Tibial artery (tissue), 4 donors: Measurements from ENCODE around the gene GLIPR1L2.
A peak's percentile ranks its signal among the peaks of the same experiment; 100 is the strongest.

Experiments used
- DNase-seq, 2 donors: peaks; one replicate each; pipeline ENCODE4 v3.0.0-alpha.2; 2019
- H3K27ac ChIP-seq, 2 donors: fragments of 200-600 bp; sonication (generic) in 1 of 2; 1 replicate in 1 of 2; 2 replicates in 1 of 2; pipeline ENCODE4 v1.5.1; 2018 to 2019; ENCODE audit warnings: mild to moderate bottlenecking in 1 of 2
- H3K27me3 ChIP-seq, 2 donors: fragments of 200-600 bp; sonication (generic) in 1 of 2; one replicate each; pipeline versions ENCODE4 v1.5.1 to v1.6.0; 2016 to 2019
- H3K36me3 ChIP-seq, 3 donors: fragments of 200-600 bp; sonication (generic) in 2 of 3; one replicate each; pipeline ENCODE4 v1.5.1; 2016 to 2019; ENCODE audit warnings: mild to moderate bottlenecking in 2 of 3
- H3K4me1 ChIP-seq, 4 donors: fragments of 200-600 bp; sonication (generic) in 2 of 4; 1 replicate in 3 of 4; 2 replicates in 1 of 4; pipeline ENCODE4 v1.5.1; 2016 to 2019
- H3K4me3 ChIP-seq, 2 donors: fragments of 200-600 bp; sonication (generic) in 1 of 2; 1 replicate in 1 of 2; 2 replicates in 1 of 2; pipeline ENCODE4 v1.5.1; 2018 to 2019; ENCODE audit warnings: mild to moderate bottlenecking in 2 of 2
- H3K9me3 ChIP-seq, 3 donors: fragments of 200-600 bp; sonication (generic) in 1 of 3; one replicate each; pipeline ENCODE4 v1.5.1; 2016 to 2019
- intact Hi-C: fragments of 100-400 bp; cut with DNase I; formaldehyde crosslinking; loops from one replicate; pipeline ENCODE4 v1.15.0; 2023; ENCODE audit warnings: low total_unique reads
- TF ChIP-seq, protein P1 (sequence below), 2 experiments: fragments of 200-600 bp in 1 of 2; fragments of 450-650 bp in 1 of 2; IDR thresholded peaks; one replicate each; pipeline ENCODE4 v1.5.1; 2017 to 2019; ENCODE audit warnings: antibody characterized with exemption in 2 of 2, mild to moderate bottlenecking in 1 of 2, moderate library complexity in 1 of 2

The GLIPR1L2 gene

DNA sequence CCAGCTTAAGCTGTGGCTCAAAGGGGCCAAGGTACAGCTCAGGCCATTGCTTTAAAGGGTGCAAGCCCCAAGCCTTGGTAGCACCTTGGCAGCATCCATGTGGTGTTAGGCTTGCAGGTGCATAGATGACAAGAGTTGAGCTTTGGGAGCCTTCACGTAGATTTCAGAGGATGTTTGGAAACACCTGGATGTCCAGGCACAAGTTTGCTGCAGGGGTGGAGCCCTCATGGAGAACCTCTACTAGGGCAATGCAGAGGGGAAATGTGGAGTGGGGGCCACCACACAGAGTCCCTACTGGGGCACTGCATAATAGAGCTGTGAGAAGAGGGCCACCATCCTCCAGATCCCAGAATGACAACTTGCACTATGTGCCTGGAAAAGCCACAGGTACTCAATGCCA is 37.9 kb downstream of the GLIPR1L2 start:
- TF ChIP-seq, protein P1, sequence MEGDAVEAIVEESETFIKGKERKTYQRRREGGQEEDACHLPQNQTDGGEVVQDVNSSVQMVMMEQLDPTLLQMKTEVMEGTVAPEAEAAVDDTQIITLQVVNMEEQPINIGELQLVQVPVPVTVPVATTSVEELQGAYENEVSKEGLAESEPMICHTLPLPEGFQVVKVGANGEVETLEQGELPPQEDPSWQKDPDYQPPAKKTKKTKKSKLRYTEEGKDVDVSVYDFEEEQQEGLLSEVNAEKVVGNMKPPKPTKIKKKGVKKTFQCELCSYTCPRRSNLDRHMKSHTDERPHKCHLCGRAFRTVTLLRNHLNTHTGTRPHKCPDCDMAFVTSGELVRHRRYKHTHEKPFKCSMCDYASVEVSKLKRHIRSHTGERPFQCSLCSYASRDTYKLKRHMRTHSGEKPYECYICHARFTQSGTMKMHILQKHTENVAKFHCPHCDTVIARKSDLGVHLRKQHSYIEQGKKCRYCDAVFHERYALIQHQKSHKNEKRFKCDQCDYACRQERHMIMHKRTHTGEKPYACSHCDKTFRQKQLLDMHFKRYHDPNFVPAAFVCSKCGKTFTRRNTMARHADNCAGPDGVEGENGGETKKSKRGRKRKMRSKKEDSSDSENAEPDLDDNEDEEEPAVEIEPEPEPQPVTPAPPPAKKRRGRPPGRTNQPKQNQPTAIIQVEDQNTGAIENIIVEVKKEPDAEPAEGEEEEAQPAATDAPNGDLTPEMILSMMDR (IDR thresholded peaks at IDR 0.05) = no peak
- H3K27ac ChIP-seq = no peak overlapping the region
- DNase-seq = no peak
- no peaks in the 10 kb centered on the region for H3K27me3 ChIP-seq
- peaks cover 0 to 9% (median 0%) of the 10 kb centered on the region in 4 donors for H3K4me1 ChIP-seq
- H3K9me3 ChIP-seq = peaks cover 0 to 3% (median 0%) of the 10 kb centered on the region in 3 donors
- H3K36me3 ChIP-seq = no peaks in the 10 kb centered on the region
- no peak overlapping the region for H3K4me3 ChIP-seq
- intact Hi-C loops = no loop called here

DNA sequence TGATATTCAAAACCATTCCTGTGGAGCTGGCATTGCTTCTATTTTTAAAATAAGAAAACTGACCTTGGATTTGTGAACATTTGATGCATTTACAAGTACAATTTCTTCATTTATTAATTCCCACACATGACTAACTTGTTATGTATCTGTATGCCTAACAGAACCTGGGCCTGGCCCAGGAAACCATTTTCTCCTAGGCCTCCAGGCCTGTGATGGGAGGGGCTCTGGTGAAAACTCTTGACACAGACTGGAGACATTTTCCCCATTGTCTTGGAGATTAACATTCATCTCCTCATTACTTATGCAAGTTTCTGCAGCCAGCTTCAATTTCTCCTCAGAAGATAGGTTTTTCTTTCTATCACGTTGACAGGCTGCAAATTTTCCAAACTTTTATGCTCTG is 42.0 kb downstream of the GLIPR1L2 start:
- H3K4me1 ChIP-seq = peaks cover 0 to 9% (median 0%) of the 10 kb centered on the region in 4 donors
- TF ChIP-seq, protein P1 (IDR thresholded peaks at IDR 0.05) = no peak
- no peak overlapping the region for H3K4me3 ChIP-seq
- no peaks in the 10 kb centered on the region for H3K36me3 ChIP-seq
- no peak for DNase-seq
- intact Hi-C loops = no loop called here
- peaks cover 0 to 13% (median 5%) of the 10 kb centered on the region in 3 donors for H3K9me3 ChIP-seq
- H3K27me3 ChIP-seq = no peaks in the 10 kb centered on the region
- peak overlapping the region in 1 of 2 donors; percentile 43 for H3K27ac ChIP-seq

DNA sequence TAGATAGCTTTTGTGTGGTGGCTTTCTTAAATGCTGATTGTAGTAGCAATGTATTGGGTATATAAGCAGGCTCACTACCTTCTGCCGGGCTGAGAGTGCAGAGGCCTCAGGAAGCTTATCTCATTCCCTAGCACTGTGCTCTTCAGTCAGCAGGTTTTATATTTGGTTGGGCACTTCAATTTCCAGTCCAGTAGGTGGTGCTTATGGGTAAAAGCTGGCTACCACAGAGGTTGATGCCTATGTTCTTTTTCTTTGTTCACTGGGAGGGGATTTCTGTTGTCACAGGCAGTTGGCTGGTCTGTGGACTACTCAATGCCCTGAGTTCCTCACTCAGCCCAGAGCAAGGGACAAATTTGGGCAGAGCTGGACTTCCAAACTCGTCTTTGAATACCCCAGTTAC is 46.7 kb downstream of the GLIPR1L2 start:
- TF ChIP-seq, protein P1 (IDR thresholded peaks at IDR 0.05) = no peak
- H3K36me3 ChIP-seq = no peaks in the 10 kb centered on the region
- DNase-seq = no peak
- H3K4me1 ChIP-seq = peaks cover 0 to 6% (median 0%) of the 10 kb centered on the region in 4 donors
- intact Hi-C loops = no loop called here
- no peak overlapping the region for H3K4me3 ChIP-seq
- no peaks in the 10 kb centered on the region for H3K27me3 ChIP-seq
- H3K9me3 ChIP-seq = peaks cover 0 to 10% (median 5%) of the 10 kb centered on the region in 3 donors
- H3K27ac ChIP-seq = no peak overlapping the region

DNA sequence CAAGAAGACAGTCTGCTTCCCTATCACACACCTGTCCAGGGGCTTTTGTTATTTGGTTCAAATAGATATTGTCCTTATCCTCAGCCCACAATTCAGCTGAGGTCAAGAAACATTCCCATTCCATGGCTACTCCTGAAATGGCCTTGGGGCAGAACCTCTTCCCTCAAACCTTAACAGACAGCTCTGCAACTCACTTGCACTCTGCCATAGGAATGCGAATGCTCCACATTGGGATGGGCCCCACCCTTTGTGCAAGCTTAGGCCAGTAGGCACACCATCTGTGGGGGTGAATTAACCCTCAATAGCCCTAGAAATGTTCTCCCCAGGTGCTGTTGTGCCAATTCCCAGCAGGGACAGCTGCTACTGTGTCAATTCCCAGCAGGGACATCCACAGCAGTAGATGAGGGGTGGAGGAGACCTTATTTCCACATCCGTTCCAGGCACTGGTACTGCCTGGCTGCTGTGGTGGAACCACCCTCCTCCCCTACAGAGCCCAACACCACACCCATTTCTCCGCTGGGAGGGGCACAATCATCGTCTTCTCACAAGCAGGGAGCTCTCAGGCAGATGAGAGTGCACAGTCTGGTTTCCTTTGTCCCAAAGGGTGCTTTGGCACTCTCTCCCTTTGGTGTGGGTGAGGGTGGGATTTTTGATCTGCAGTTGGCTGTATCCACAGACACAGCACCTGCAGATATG is 47.3 kb downstream of the GLIPR1L2 start:
- Histone ChIP-seq H3K27ac (no peak overlapping the region), H3K27me3 (no peaks in the 10 kb centered on the region), H3K36me3 (no peaks in the 10 kb centered on the region), H3K9me3 (peaks cover 0 to 10% (median 5%) of the 10 kb centered on the region in 3 donors), H3K4me1 (no peaks in the 10 kb centered on the region), H3K4me3 (no peak overlapping the region)
- TF ChIP-seq, protein P1 (IDR thresholded peaks at IDR 0.05) = no peak
- DNase-seq = peak in 1 of 2 donors; percentile 22
- intact Hi-C loops = no loop called here

DNA sequence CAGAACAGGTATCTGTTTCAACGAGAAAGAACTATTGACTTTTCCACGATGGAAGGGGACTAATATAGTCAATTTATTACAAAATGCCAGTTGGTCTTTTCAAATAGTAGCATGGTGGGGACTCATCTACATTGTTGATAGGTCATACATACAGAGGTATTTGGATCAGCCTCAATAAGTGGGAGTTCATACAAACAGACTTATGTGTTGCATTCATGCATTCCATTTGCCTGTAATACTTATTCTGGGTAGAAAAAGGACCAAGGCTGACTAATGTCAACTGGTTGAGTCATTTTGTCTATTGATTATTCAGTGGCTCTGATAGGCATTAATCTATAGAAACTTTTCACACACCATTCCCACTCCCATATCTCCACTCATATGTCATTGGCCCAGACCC is 48.2 kb downstream of the GLIPR1L2 start:
- intact Hi-C loops = no loop called here
- Histone ChIP-seq H3K36me3 (no peaks in the 10 kb centered on the region), H3K27me3 (no peaks in the 10 kb centered on the region), H3K4me3 (no peak overlapping the region), H3K27ac (no peak overlapping the region), H3K9me3 (peaks cover 0 to 10% (median 5%) of the 10 kb centered on the region in 3 donors), H3K4me1 (no peaks in the 10 kb centered on the region)
- TF ChIP-seq, protein P1 (IDR thresholded peaks at IDR 0.05) = no peak
- DNase-seq = no peak
